Right renal pelvis (tissue), 4 donors: Measurements from ENCODE around the gene NPIPB13. TPM values are rescaled to one million over a fixed set of nuclear protein-coding genes. Genes with fewer than 3 reads are reported as not detected.
"Not testable (repeated sequence)": the region's sequence is repeated elsewhere in the genome, so short reads cannot be mapped to it uniquely, and the experiment has no call there.

Source experiments
- DNase-seq, 4 donors: peaks; one replicate each; pipeline ENCODE4 v3.0.0-alpha.2; 2013; ENCODE audit warnings: low read depth in 4 of 4, low spot score in 3 of 4, missing footprints in 1 of 4
- polyA plus RNA-seq, 4 donors: library from polyadenylated mRNA; unstranded; fragments of 120-200 nt; gene quantifications; one replicate each; pipeline ENCODE4 v1.2.1, GENCODE V29; 2013; ENCODE audit not compliant: insufficient read length in 4 of 4

The NPIPB13 gene
- 10 to 100 TPM in 1 of 4 donors, 1 to 10 TPM in 3; 3.5 to 11.8 (median 6.0) TPM for polyA plus RNA-seq

DNA sequence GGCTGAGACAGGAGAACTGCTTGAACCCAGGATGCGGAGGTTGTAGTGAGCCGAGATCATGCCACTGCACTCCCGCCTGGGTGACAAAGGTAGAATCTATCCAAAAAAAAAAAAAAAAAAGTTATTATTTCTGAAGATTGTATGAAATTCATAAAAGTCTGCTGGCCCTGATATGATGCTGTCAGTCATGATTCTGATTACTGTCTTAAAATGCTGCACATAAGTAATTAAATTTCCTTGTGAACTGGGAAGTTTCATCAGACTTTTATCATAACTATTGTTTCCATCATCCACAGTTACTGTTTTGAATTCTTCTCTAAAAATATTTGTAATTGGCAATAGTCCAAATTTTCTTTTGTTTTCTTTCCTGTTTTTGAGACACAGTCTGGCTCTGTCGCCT is at the start of gene NPIPB13:
Gene NPIPB13 (minus strand): TSS at position 101 of the 400 bp plus-strand sequence. CDS start 2,906 bp downstream, outside the sequence.
- DNase-seq = not testable (repeated sequence)

- DNase-seq = not testable (repeated sequence)
Measured at GRCh38 chr16:30282357-30282756, 34.1 kb upstream of the NPIPB13 start.

DNA sequence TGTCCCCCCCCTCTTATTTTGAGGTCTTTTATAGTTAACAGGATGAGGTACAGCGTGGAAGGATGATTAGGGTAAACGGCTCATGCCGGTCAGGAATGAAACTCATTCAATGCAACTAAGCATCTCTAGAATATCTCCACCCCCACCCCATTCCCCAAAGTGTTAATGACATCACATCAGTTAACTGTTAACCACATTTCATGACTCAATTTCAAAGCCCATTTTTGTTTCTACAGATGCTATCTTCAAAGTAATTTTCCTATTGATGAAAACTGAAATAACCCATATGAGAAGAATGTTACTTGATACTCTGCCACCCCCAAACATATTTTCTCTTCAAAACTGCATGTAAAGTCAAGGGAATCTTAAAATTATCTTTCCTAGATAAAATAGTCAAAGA is 30.2 kb upstream of the NPIPB13 start:
- not testable (repeated sequence) for DNase-seq

DNA sequence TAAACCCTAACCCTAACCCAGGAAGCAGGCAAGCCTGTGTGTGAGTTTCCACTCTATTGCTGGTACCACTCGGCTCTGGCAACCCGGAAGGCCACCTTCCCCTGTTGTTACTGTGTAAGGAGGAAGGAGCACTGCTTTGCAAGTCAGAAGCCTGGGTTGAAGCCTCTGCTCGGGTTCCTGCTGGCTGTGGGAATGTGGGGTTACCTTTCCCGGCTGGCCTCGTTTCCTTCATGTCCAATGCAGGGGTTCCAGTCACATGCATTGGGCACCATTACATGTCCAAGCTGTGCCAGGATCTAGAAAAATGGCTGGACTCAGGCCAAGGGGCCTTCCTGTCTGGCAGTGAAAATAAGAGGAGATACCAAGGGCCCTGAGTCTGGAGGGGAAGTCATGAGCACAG is 31.2 kb downstream of the NPIPB13 start:
- not testable (repeated sequence) for DNase-seq

DNA sequence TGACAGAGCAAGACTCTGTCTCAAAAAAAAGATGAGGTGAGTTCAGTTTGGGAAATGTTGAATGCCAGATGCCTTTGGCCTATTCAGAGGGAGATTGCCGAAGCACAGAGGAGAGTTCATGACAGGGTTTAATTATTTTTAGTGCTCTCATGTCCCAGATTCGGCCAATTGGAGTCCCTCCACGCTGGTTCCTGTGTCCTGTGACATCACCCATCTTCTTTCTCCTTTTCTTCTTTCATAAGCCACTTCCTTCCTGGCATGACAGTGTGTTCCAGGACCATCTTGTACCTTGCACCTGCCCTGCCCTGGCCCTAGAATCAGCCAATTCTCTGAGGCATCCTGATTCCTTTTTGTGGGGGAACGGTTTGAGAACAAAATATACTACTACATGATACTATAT is 36.9 kb downstream of the NPIPB13 start:
- DNase-seq = not testable (repeated sequence)

DNA sequence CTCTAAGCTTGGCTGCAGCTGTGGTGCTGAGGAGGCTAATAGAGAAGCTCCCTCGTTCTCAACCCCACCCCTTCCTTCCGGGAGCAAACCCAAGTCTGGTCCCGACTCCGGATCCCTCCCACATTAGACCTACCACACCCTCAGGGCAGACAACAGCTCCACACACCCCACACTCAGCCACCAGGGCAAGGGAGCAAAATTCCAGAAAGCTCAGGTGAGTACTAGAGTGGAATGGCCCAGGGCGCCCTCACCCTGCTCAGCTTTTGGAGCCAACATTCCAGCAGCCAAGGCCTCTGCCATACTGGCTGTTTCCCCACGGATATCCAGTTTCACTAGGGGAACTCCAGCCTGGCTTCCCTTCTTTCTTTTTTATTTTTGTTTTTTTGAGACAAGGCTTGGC is 39.2 kb downstream of the NPIPB13 start:
- not testable (repeated sequence) for DNase-seq

GRCh38 chr16:30207063-30207704 is 41.1 kb downstream of the NPIPB13 start:
- DNase-seq = not testable (repeated sequence)

- DNase-seq = not testable (repeated sequence)
Measured at GRCh38 chr16:30206252-30206651, 42.0 kb downstream of the NPIPB13 start.

DNA sequence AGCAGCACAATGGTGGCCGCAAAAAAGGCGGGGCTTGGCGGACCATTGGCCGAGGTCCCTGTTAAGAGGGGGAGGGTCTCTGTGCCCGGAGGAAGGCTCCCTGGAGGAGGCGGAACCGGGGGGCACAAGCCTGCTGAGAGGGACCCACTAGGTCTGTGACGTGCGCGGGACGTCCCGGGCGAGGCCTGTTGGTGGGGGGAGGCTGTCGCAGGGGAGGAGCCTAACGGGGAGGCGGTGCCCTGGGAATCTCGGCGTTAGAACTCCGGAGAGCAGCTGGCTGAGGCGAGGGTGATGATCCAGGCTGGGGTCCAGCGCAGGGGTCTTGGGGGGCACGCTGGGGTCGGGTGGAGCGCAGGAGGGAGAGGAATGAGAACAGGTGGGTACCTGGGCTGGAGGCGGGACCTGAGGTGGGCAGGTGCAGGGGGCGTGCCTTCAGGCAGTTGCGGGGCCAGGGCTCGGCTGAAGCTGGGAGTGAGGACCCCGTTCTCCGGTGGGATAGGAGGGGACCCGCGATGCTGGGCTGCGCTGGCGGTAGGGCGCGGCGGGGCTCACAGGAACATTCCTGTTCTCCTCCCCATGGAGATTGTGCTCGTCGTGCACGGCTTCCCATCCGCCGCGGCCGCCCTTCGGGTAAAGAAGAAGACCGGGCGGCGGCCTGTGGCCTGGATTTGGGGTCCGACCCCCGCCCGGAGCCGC is 42.6 kb downstream of the NPIPB13 start:
- not testable (repeated sequence) for DNase-seq

- not testable (repeated sequence) for DNase-seq
Measured at GRCh38 chr16:30199608-30200343, 48.5 kb downstream of the NPIPB13 start.

DNA sequence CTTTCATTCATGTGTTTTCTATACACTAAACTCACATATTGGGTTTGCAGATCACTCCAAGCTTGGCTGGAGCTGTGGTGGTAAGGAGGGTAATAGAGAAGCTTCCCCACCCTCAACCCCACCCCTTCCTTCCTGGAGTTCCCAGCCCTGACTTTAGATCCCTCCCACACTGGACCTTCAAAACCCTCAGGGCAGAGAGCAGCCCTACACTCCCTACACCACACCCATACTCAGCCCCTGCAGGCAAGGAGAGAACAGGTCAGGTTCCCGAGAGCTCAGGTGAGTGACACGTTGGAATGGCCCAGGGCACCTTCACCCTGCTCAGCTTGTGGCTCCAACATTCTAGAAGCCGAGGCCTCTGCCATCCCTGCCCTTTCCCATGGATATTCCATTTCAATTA is 49.2 kb downstream of the NPIPB13 start, which contains the start of gene SULT1A3:
Gene SULT1A3 (plus strand): TSS at position 207 of the 400 bp plus-strand sequence. CDS start 1,474 bp downstream, outside the sequence.
- DNase-seq = not testable (repeated sequence)

Other genes starting within 250 kb of the NPIPB13 start
- 1 to 10 TPM; 2.1 to 2.7 (median 2.5) TPM for gene DOC2A, start 237.5 kb downstream of the NPIPB13 start, polyA plus RNA-seq
- not detected for gene C16orf92, start 225.3 kb downstream of the NPIPB13 start, polyA plus RNA-seq
- gene TLCD3B, start 217.2 kb downstream of the NPIPB13 start, polyA plus RNA-seq = 1 to 10 TPM in 1 of 4 donors, under 1 TPM in 3; 0.58 to 1.4 (median 0.81) TPM
- 100 to 1,000 TPM; 478 to 641 (median 500) TPM for gene ALDOA, start 182.7 kb downstream of the NPIPB13 start, polyA plus RNA-seq
- 100 to 1,000 TPM in 1 of 4 donors, 10 to 100 TPM in 3; 82.0 to 120 (median 90.5) TPM for gene PPP4C, start 172.5 kb downstream of the NPIPB13 start, polyA plus RNA-seq
- 1 to 10 TPM; 1.1 to 2.0 (median 1.2) TPM for gene TBX6, start 156.6 kb downstream of the NPIPB13 start, polyA plus RNA-seq
- 10 to 100 TPM; 56.7 to 78.4 (median 60.1) TPM for gene YPEL3, start 152.3 kb downstream of the NPIPB13 start, polyA plus RNA-seq
- gene GDPD3, start 134.9 kb downstream of the NPIPB13 start, polyA plus RNA-seq = 10 to 100 TPM in 2 of 4 donors, 1 to 10 TPM in 2; 8.9 to 14.8 (median 12.2) TPM
- 10 to 100 TPM; 85.7 to 98.8 (median 92.2) TPM for gene MAPK3, start 125.3 kb downstream of the NPIPB13 start, polyA plus RNA-seq
- gene CORO1A, start 64.9 kb downstream of the NPIPB13 start, polyA plus RNA-seq = 10 to 100 TPM in 3 of 4 donors, 1 to 10 TPM in 1; 9.2 to 12.3 (median 11.2) TPM
- gene BOLA2B, start 54.8 kb downstream of the NPIPB13 start, polyA plus RNA-seq = 10 to 100 TPM; 19.2 to 34.5 (median 23.0) TPM
- gene SLX1A, start 54.6 kb downstream of the NPIPB13 start, polyA plus RNA-seq = 10 to 100 TPM; 18.9 to 20.8 (median 20.1) TPM
- 10 to 100 TPM in 2 of 4 donors, 1 to 10 TPM in 2; 4.1 to 12.8 (median 10.6) TPM for gene SULT1A3, start 49.2 kb downstream of the NPIPB13 start, polyA plus RNA-seq
- gene CD2BP2, start 106.8 kb upstream of the NPIPB13 start, polyA plus RNA-seq = 10 to 100 TPM; 49.5 to 63.5 (median 56.1) TPM
- gene TBC1D10B, start 122.0 kb upstream of the NPIPB13 start, polyA plus RNA-seq = 10 to 100 TPM; 30.9 to 39.2 (median 34.3) TPM
- gene MYL11, start 126.3 kb upstream of the NPIPB13 start, polyA plus RNA-seq = 1 to 10 TPM; 1.1 to 1.8 (median 1.4) TPM
- gene SEPTIN1, start 134.1 kb upstream of the NPIPB13 start, polyA plus RNA-seq = 1 to 10 TPM in 3 of 4 donors, under 1 TPM in 1; 1.00 to 3.0 (median 2.1) TPM
- 10 to 100 TPM; 13.0 to 15.2 (median 13.9) TPM for gene ZNF48, start 146.9 kb upstream of the NPIPB13 start, polyA plus RNA-seq
- 1 to 10 TPM; 5.5 to 8.9 (median 5.8) TPM for gene ZNF771, start 159.1 kb upstream of the NPIPB13 start, polyA plus RNA-seq
- 10 to 100 TPM; 43.6 to 63.9 (median 51.1) TPM for gene DCTPP1, start 181.6 kb upstream of the NPIPB13 start, polyA plus RNA-seq
- 100 to 1,000 TPM in 2 of 4 donors, 10 to 100 TPM in 2; 95.4 to 102 (median 99.8) TPM for gene SEPHS2, start 197.4 kb upstream of the NPIPB13 start, polyA plus RNA-seq
- gene ITGAL, start 224.3 kb upstream of the NPIPB13 start, polyA plus RNA-seq = 1 to 10 TPM; 1.7 to 3.4 (median 2.3) TPM